ENCODE data around the gene LVRN.

DNA sequence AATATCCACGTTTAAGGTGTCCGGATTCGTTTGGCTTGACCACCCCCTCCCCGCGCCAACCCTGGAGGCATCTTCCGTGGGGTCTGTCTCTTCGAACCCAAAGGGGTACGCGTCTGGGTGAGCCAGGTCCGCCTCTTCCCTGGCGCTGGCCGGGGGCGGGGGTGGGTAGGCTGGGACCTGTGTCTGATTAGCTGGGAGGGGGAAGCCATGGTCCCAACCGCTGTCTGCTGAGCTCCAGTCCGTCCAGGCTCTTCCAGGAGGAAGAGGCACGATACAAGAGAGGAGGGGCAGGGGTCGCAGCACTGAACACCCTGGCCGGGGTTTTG lies at the start of gene LVRN:
- no peak for TF ChIP-seq POLR2AphosphoS5 (IDR thresholded peaks at IDR 0.05; ENCODE audit: low read depth)
- TF ChIP-seq, protein P1, sequence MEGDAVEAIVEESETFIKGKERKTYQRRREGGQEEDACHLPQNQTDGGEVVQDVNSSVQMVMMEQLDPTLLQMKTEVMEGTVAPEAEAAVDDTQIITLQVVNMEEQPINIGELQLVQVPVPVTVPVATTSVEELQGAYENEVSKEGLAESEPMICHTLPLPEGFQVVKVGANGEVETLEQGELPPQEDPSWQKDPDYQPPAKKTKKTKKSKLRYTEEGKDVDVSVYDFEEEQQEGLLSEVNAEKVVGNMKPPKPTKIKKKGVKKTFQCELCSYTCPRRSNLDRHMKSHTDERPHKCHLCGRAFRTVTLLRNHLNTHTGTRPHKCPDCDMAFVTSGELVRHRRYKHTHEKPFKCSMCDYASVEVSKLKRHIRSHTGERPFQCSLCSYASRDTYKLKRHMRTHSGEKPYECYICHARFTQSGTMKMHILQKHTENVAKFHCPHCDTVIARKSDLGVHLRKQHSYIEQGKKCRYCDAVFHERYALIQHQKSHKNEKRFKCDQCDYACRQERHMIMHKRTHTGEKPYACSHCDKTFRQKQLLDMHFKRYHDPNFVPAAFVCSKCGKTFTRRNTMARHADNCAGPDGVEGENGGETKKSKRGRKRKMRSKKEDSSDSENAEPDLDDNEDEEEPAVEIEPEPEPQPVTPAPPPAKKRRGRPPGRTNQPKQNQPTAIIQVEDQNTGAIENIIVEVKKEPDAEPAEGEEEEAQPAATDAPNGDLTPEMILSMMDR (conservative IDR thresholded peaks at IDR 0.05; ENCODE audit: low read depth in 2 of 2) = no peak
- TF ChIP-seq EZH2 (IDR thresholded peaks at IDR 0.05; ENCODE audit: low read depth, unreplicated experiment) = no peak
- TF ChIP-seq, protein P2, sequence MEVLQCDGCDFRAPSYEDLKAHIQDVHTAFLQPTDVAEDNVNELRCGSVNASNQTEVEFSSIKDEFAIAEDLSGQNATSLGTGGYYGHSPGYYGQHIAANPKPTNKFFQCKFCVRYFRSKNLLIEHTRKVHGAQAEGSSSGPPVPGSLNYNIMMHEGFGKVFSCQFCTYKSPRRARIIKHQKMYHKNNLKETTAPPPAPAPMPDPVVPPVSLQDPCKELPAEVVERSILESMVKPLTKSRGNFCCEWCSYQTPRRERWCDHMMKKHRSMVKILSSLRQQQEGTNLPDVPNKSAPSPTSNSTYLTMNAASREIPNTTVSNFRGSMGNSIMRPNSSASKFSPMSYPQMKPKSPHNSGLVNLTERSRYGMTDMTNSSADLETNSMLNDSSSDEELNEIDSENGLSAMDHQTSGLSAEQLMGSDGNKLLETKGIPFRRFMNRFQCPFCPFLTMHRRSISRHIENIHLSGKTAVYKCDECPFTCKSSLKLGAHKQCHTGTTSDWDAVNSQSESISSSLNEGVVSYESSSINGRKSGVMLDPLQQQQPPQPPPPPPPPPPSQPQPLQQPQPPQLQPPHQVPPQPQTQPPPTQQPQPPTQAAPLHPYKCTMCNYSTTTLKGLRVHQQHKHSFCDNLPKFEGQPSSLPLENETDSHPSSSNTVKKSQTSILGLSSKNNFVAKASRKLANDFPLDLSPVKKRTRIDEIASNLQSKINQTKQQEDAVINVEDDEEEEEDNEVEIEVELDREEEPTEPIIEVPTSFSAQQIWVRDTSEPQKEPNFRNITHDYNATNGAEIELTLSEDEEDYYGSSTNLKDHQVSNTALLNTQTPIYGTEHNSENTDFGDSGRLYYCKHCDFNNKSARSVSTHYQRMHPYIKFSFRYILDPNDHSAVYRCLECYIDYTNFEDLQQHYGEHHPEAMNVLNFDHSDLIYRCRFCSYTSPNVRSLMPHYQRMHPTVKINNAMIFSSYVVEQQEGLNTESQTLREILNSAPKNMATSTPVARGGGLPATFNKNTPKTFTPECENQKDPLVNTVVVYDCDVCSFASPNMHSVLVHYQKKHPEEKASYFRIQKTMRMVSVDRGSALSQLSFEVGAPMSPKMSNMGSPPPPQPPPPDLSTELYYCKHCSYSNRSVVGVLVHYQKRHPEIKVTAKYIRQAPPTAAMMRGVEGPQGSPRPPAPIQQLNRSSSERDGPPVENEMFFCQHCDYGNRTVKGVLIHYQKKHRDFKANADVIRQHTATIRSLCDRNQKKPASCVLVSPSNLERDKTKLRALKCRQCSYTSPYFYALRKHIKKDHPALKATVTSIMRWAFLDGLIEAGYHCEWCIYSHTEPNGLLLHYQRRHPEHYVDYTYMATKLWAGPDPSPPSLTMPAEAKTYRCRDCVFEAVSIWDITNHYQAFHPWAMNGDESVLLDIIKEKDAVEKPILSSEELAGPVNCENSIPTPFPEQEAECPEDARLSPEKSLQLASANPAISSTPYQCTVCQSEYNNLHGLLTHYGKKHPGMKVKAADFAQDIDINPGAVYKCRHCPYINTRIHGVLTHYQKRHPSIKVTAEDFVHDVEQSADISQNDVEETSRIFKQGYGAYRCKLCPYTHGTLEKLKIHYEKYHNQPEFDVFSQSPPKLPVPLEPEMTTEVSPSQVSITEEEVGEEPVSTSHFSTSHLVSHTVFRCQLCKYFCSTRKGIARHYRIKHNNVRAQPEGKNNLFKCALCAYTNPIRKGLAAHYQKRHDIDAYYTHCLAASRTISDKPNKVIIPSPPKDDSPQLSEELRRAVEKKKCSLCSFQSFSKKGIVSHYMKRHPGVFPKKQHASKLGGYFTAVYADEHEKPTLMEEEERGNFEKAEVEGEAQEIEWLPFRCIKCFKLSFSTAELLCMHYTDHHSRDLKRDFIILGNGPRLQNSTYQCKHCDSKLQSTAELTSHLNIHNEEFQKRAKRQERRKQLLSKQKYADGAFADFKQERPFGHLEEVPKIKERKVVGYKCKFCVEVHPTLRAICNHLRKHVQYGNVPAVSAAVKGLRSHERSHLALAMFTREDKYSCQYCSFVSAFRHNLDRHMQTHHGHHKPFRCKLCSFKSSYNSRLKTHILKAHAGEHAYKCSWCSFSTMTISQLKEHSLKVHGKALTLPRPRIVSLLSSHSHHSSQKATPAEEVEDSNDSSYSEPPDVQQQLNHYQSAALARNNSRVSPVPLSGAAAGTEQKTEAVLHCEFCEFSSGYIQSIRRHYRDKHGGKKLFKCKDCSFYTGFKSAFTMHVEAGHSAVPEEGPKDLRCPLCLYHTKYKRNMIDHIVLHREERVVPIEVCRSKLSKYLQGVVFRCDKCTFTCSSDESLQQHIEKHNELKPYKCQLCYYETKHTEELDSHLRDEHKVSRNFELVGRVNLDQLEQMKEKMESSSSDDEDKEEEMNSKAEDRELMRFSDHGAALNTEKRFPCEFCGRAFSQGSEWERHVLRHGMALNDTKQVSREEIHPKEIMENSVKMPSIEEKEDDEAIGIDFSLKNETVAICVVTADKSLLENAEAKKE (CRISPR knock-in tag; IDR thresholded peaks at IDR 0.05) = no peak
- TF ChIP-seq ZNF114 (CRISPR knock-in tag; IDR thresholded peaks at IDR 0.05) = no peak
- TF ChIP-seq CREB1 (CRISPR knock-in tag; IDR thresholded peaks at IDR 0.05; ENCODE audit: low read depth) = no peak
- TF ChIP-seq, protein P3, sequence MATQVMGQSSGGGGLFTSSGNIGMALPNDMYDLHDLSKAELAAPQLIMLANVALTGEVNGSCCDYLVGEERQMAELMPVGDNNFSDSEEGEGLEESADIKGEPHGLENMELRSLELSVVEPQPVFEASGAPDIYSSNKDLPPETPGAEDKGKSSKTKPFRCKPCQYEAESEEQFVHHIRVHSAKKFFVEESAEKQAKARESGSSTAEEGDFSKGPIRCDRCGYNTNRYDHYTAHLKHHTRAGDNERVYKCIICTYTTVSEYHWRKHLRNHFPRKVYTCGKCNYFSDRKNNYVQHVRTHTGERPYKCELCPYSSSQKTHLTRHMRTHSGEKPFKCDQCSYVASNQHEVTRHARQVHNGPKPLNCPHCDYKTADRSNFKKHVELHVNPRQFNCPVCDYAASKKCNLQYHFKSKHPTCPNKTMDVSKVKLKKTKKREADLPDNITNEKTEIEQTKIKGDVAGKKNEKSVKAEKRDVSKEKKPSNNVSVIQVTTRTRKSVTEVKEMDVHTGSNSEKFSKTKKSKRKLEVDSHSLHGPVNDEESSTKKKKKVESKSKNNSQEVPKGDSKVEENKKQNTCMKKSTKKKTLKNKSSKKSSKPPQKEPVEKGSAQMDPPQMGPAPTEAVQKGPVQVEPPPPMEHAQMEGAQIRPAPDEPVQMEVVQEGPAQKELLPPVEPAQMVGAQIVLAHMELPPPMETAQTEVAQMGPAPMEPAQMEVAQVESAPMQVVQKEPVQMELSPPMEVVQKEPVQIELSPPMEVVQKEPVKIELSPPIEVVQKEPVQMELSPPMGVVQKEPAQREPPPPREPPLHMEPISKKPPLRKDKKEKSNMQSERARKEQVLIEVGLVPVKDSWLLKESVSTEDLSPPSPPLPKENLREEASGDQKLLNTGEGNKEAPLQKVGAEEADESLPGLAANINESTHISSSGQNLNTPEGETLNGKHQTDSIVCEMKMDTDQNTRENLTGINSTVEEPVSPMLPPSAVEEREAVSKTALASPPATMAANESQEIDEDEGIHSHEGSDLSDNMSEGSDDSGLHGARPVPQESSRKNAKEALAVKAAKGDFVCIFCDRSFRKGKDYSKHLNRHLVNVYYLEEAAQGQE (IDR thresholded peaks at IDR 0.05; ENCODE audit: unreplicated experiment) = no peak
- no peak for TF ChIP-seq EZH2phosphoT487 (IDR thresholded peaks at IDR 0.05; ENCODE audit: unreplicated experiment)
- TF ChIP-seq ZNF331 (CRISPR knock-in tag; IDR thresholded peaks at IDR 0.05; ENCODE audit: low read depth) = no peak
- TF ChIP-seq JUNB (IDR thresholded peaks at IDR 0.05; ENCODE audit: unreplicated experiment) = no peak
- TF ChIP-seq STAT1 (IDR thresholded peaks at IDR 0.05; ENCODE audit: unreplicated experiment) = no peak
- TF ChIP-seq, protein P4, sequence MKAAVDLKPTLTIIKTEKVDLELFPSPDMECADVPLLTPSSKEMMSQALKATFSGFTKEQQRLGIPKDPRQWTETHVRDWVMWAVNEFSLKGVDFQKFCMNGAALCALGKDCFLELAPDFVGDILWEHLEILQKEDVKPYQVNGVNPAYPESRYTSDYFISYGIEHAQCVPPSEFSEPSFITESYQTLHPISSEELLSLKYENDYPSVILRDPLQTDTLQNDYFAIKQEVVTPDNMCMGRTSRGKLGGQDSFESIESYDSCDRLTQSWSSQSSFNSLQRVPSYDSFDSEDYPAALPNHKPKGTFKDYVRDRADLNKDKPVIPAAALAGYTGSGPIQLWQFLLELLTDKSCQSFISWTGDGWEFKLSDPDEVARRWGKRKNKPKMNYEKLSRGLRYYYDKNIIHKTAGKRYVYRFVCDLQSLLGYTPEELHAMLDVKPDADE (IDR thresholded peaks at IDR 0.05) = no peak
- TF ChIP-seq NANOG (IDR thresholded peaks at IDR 0.05; ENCODE audit: borderline replicate concordance) = no peak
